ENCODE data around the gene CAMTA1.

DNA sequence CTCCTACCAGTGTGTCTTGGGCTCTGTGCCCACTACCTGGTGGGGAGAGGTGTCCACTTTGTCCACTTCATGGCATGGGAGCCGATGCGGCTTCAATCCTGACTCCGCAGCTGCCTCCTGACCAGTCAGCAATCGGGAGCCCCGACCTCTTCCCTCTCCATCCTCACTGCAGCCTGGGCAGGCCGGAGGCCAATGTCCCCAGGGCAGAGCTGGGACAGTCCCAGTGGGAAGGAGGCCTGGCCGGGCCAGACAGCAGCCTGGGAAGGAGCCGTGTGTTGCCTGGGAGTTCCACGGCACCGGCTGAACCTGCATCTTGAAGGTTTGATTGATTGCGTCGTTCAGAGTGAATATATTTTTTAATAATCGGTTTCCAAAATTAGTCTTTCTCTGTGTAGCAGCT lies 654.9 kb downstream of the CAMTA1 start:
- TF ChIP-seq, protein P1, sequence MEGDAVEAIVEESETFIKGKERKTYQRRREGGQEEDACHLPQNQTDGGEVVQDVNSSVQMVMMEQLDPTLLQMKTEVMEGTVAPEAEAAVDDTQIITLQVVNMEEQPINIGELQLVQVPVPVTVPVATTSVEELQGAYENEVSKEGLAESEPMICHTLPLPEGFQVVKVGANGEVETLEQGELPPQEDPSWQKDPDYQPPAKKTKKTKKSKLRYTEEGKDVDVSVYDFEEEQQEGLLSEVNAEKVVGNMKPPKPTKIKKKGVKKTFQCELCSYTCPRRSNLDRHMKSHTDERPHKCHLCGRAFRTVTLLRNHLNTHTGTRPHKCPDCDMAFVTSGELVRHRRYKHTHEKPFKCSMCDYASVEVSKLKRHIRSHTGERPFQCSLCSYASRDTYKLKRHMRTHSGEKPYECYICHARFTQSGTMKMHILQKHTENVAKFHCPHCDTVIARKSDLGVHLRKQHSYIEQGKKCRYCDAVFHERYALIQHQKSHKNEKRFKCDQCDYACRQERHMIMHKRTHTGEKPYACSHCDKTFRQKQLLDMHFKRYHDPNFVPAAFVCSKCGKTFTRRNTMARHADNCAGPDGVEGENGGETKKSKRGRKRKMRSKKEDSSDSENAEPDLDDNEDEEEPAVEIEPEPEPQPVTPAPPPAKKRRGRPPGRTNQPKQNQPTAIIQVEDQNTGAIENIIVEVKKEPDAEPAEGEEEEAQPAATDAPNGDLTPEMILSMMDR (conservative IDR thresholded peaks at IDR 0.05; ENCODE audit: low read depth, low read length): no peak
- TF ChIP-seq EZH2 (IDR thresholded peaks at IDR 0.05; ENCODE audit: borderline replicate concordance, low read depth, low read length, poor library complexity, severe bottlenecking): no peak

Measured in A673 (cell line).